ENCODE data around the gene ARID2.

DNA sequence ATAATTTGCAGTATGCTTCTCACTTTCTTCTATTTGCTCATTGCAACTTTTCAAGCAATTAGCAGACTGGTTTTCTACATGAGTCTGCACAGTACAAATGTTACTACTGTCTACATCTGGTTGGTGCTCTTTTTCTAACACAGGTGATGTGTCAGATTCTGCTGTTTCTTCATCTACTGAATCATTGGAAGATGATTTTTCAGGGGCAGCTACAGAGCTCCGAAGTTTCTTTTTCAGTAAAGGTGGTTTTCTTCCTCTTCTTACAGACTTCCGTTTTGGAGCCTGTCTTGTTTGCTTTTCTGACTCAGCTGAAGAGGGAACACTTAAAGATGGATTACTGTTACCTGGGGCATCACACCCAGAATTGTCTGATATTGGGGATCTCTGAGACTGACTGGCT lies 198.8 kb downstream of the ARID2 start:
- TF ChIP-seq, protein P1, sequence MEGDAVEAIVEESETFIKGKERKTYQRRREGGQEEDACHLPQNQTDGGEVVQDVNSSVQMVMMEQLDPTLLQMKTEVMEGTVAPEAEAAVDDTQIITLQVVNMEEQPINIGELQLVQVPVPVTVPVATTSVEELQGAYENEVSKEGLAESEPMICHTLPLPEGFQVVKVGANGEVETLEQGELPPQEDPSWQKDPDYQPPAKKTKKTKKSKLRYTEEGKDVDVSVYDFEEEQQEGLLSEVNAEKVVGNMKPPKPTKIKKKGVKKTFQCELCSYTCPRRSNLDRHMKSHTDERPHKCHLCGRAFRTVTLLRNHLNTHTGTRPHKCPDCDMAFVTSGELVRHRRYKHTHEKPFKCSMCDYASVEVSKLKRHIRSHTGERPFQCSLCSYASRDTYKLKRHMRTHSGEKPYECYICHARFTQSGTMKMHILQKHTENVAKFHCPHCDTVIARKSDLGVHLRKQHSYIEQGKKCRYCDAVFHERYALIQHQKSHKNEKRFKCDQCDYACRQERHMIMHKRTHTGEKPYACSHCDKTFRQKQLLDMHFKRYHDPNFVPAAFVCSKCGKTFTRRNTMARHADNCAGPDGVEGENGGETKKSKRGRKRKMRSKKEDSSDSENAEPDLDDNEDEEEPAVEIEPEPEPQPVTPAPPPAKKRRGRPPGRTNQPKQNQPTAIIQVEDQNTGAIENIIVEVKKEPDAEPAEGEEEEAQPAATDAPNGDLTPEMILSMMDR (IDR thresholded peaks at IDR 0.05): no peak
- no peak for TF ChIP-seq ZFX (IDR thresholded peaks at IDR 0.05; ENCODE audit: borderline replicate concordance)

All from 22Rv1 (cell line).